OCI-LY7 (cell line): ENCODE data around the gene GLCE. TPM values are rescaled to one million over a fixed set of nuclear protein-coding genes. Genes with fewer than 3 reads are reported as not detected.

ENCODE experiments used
- BruUV-seq: library from RNA; stranded (reverse); fragments of 400-500 nt; replicated peaks from 2 replicates; lab custom pipeline; 2021; lab: Mats Ljungman, UMichigan
- CTCF ChIA-PET: fragments of 300-600 bp; sonication (Branson Sonifier 250); formaldehyde crosslinking; loops from one replicate; lab custom pipeline; 2022; ENCODE audit warnings: antibody characterized with exemption; ENCODE audit not compliant: unreplicated experiment; lab: Charles Lee
- POLR2A ChIA-PET: fragments of 300-600 bp; sonication (Branson Sonifier 250); formaldehyde crosslinking; loops from one replicate; lab custom pipeline; 2022; ENCODE audit warnings: antibody characterized with exemption; lab: Charles Lee
- DNase-seq: peaks from one replicate; pipeline ENCODE4 v3.0.0-alpha.2; 2015; ENCODE audit warnings: low spot score
- H2AFZ ChIP-seq: fragments of 200-600 bp; sonication (generic), shearing (Covaris generic); 2 replicates; pipeline ENCODE4 v1.6.1; 2014; ENCODE audit warnings: mild to moderate bottlenecking, antibody characterized with exemption, low read length, moderate library complexity
- H3K27ac ChIP-seq: fragments of 200-600 bp; sonication (generic); 2 replicates; pipeline ENCODE4 v1.5.1; 2014; ENCODE audit warnings: mixed run types, low read depth, mild to moderate bottlenecking, moderate library complexity, low read length, inconsistent platforms; ENCODE audit not compliant: poor library complexity, severe bottlenecking
- H3K36me3 ChIP-seq: fragments of 200-600 bp; sonication (generic); 2 replicates; pipeline ENCODE4 v1.6.1; 2014; ENCODE audit warnings: mild to moderate bottlenecking, antibody characterized with exemption, low read length, moderate library complexity, mixed read lengths; ENCODE audit not compliant: insufficient read depth
- H3K4me1 ChIP-seq: fragments of 200-600 bp; sonication (generic); 2 replicates; pipeline ENCODE4 v1.5.1; 2014; ENCODE audit warnings: mild to moderate bottlenecking, low read length; ENCODE audit not compliant: insufficient read depth, poor library complexity, severe bottlenecking
- H3K4me2 ChIP-seq: fragments of 200-600 bp; sonication (generic); 2 replicates; pipeline ENCODE4 v1.6.1; 2014; ENCODE audit warnings: mild to moderate bottlenecking, low read length
- H3K4me3 ChIP-seq: fragments of 200-600 bp; sonication (generic); 2 replicates; pipeline ENCODE4 v1.5.1; 2014; ENCODE audit warnings: mild to moderate bottlenecking, low read depth, low read length; ENCODE audit not compliant: poor library complexity, severe bottlenecking
- H3K79me2 ChIP-seq: fragments of 200-600 bp; sonication (generic); 2 replicates; pipeline ENCODE4 v1.6.1; 2016; ENCODE audit warnings: low read depth, mild to moderate bottlenecking, low read length, moderate library complexity, mixed read lengths; ENCODE audit not compliant: insufficient read depth
- H3K9me2 ChIP-seq: fragments of 200-600 bp; sonication (generic); 2 replicates; pipeline ENCODE4 v1.6.1; 2016; ENCODE audit warnings: mild to moderate bottlenecking, low read length, mixed read lengths; ENCODE audit not compliant: insufficient read depth
- H3K9me3 ChIP-seq: fragments of 200-600 bp; sonication (generic); 2 replicates; pipeline ENCODE4 v1.6.1; 2014; ENCODE audit warnings: mild to moderate bottlenecking, mixed run types, low read length, mixed read lengths
- H4K20me1 ChIP-seq: fragments of 200-600 bp; sonication (generic); 2 replicates; pipeline ENCODE4 v1.6.1; 2014; ENCODE audit warnings: mild to moderate bottlenecking, antibody characterized with exemption, low read length, moderate library complexity, mixed read lengths; ENCODE audit not compliant: insufficient read depth
- EZH2phosphoT487 ChIP-seq: fragments of 200-600 bp; sonication (generic); IDR thresholded peaks from 2 replicates; pipeline ENCODE4 v1.6.1; 2018; ENCODE audit warnings: low read depth, borderline replicate concordance, mild to moderate bottlenecking, mixed run types, antibody characterized with exemption, low read length, moderate library complexity, mixed read lengths
- intact Hi-C: fragments of 100-400 bp; cut with micrococcal nuclease; formaldehyde crosslinking; loops from one replicate; pipeline ENCODE4 v1.10.0; 2022; ENCODE audit not compliant: unreplicated experiment
- total RNA-seq, 2 experiments: library from RNA; depleted of rRNA in 1 of 2; stranded (reverse); fragments of >200 nt in 1 of 2; shearing (Covaris generic) in 1 of 2; gene quantifications; 2 replicates each; pipeline ENCODE4 v1.2.3, GENCODE V29; 2014 to 2022
- TF ChIP-seq, protein P1 (sequence below): fragments of 200-600 bp; sonication (generic); conservative IDR thresholded peaks from 2 replicates; pipeline ENCODE4 v1.5.1; 2014; ENCODE audit warnings: mild to moderate bottlenecking, antibody characterized with exemption, low read length, moderate library complexity, mixed read lengths

The GLCE gene
- total RNA-seq, 2 experiments from 2014 or later, result 7.0 to 7.1 TPM

DNA sequence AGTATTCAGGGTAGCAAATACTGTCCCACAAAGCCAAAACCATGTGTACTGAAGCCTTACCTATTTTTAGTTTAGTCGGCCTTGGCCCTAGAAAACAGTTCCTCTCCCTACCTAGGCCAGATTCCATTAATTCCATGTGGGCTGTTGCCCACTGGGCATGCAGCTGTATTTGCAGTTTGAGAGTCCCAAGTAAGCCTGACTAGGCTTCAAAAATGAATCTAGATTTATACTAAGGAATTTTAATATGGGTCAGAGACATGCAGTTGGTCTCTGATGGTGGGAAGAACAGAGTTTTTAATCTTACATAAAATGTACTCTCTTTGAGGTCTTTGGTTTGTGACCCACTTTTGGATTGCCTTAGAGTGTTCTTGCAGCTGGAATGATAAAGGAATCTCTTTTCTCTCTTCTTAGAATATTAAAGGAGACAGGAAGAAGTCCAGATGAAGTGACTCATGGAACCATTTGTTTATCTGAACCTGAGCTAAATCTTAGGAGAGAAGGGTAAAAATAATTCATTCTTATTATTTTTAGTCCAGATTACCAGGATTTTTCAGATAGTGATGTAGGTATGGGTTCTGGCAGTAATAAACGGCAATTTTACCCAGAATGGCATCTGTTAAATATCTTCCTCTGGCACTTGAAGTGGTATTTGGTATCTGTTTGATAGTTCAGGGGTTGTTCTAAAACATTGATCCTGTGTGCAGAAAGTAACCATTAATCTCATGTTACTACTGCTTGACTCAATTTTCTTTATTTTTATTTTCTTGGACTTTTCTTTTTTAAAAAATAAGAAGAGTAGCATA lies 33.8 kb downstream of the GLCE start:
- Histone ChIP-seq H2AFZ (no peak overlapping the region), H3K4me2 (no peak overlapping the region), H3K9me2 (no peaks in the 10 kb centered on the region), H3K79me2 (no peaks in the 10 kb centered on the region), H3K36me3 (no peaks in the 10 kb centered on the region), H3K27ac (no peak overlapping the region), H3K9me3 (no peaks in the 10 kb centered on the region), H3K4me1 (no peaks in the 10 kb centered on the region), H4K20me1 (0 out of 2 replicates have a peak, but pooled peaks cover 7% of the 10 kb centered on the region), H3K4me3 (no peak overlapping the region)
- BruUV-seq, result no TSS peak
- intact Hi-C loops, result no loop called here
- no peak for DNase-seq
- TF ChIP-seq, protein P1, sequence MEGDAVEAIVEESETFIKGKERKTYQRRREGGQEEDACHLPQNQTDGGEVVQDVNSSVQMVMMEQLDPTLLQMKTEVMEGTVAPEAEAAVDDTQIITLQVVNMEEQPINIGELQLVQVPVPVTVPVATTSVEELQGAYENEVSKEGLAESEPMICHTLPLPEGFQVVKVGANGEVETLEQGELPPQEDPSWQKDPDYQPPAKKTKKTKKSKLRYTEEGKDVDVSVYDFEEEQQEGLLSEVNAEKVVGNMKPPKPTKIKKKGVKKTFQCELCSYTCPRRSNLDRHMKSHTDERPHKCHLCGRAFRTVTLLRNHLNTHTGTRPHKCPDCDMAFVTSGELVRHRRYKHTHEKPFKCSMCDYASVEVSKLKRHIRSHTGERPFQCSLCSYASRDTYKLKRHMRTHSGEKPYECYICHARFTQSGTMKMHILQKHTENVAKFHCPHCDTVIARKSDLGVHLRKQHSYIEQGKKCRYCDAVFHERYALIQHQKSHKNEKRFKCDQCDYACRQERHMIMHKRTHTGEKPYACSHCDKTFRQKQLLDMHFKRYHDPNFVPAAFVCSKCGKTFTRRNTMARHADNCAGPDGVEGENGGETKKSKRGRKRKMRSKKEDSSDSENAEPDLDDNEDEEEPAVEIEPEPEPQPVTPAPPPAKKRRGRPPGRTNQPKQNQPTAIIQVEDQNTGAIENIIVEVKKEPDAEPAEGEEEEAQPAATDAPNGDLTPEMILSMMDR, result no peak
- TF ChIP-seq EZH2phosphoT487, result no peak
- ChIA-PET POLR2A (no interaction called here), CTCF (interaction anchor here (1.5 kb wide), 1 partner anchor 11 kb away, joined by 3 read pairs; no protein-coding TSS in a partner anchor)

DNA sequence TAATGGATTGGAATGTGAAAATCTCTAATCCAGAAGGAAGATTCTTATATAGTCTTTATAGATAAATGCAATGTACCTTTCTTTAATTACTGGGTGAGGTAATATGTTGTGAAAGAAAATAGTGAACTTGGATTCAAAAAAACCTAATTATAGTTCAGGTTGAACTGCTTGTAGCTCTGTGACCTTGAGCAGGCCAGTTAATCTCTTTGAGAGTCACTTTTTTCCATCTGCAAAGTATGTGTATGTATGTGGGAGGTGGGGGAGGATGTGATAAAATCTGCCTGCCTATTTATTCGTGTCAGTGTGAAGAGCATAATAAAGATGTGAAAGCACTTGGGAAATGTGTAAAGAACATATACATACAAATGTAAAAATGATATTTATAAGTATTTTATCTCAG lies 34.4 kb downstream of the GLCE start:
- 0 out of 2 replicates have a peak, but pooled peaks cover 7% of the 10 kb centered on the region for H4K20me1 ChIP-seq
- ChIA-PET CTCF (interaction anchor here (1.5 kb wide), 1 partner anchor 11 kb away, joined by 3 read pairs; no protein-coding TSS in a partner anchor), POLR2A (no interaction called here)
- no peaks in the 10 kb centered on the region for H3K9me2 ChIP-seq
- no peaks in the 10 kb centered on the region for H3K36me3 ChIP-seq
- no peaks in the 10 kb centered on the region for H3K79me2 ChIP-seq
- intact Hi-C loops, result no loop called here
- no peak overlapping the region for H2AFZ ChIP-seq
- no TSS peak for BruUV-seq
- no peak overlapping the region for H3K27ac ChIP-seq
- DNase-seq, result no peak
- no peaks in the 10 kb centered on the region for H3K9me3 ChIP-seq
- H3K4me1 ChIP-seq, result no peaks in the 10 kb centered on the region
- TF ChIP-seq, protein P1, result no peak
- no peak for TF ChIP-seq EZH2phosphoT487
- H3K4me3 ChIP-seq, result no peak overlapping the region
- H3K4me2 ChIP-seq, result no peak overlapping the region
